ENCODE results near the gene ART4. TPM values are rescaled to one million over a fixed set of nuclear protein-coding genes. Genes with fewer than 3 reads are reported as not detected.

The ART4 gene
- polyA plus RNA-seq, 3 donors from 2014 or later = not detected

DNA sequence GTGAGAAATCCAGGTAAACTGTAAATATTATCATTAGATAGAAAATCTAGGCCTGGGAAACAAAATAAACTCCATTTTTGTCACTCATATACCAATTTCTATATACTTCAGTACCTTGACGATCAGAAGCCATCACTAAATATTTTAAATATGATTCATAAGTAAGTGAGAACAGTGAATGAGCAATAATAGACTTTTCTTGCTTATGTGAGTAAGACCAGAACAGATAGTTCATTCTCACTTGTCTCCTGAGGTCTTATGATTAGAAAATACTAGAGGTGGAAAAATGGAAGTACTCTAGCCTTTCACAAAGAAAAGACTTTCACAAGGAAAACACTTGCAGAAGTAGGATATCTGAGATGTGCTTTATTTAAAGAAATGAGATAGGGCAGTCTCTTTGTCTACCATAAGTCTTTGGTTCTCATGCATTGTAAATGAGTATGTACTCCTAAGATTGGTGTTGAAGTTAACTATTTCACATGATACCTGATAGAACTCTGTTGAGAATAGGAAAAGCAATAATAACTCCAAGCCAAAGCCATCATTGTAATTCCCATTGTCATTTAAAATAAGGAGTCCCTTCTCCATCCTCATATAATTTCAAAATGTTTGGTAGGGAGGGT lies 19.2 kb downstream of the ART4 start:
- no peak for DNase-seq
- H3K27ac Mint-ChIP-seq = no peak overlapping the region
- H3K27me3 Mint-ChIP-seq (ENCODE audit: low read depth in 3 of 3) = peaks cover 0 to 6% (median 3%) of the 10 kb centered on the region in 3 donors
- no peaks in the 10 kb centered on the region for H3K9me3 Mint-ChIP-seq
- no peaks in the 10 kb centered on the region for H3K36me3 Mint-ChIP-seq
- H3K4me3 Mint-ChIP-seq = no peak overlapping the region
- no peaks in the 10 kb centered on the region for H3K4me1 Mint-ChIP-seq

- peaks cover 0 to 6% (median 2%) of the 10 kb centered on the region in 3 donors for H3K27me3 Mint-ChIP-seq (ENCODE audit: low read depth in 3 of 3)
- peaks cover 0 to 3% (median 0%) of the 10 kb centered on the region in 3 donors for H3K36me3 Mint-ChIP-seq
- no peak within 1 kb of the TSS for H3K27ac Mint-ChIP-seq
- DNase-seq = no peak
- no peak within 1 kb of the TSS for H3K4me3 Mint-ChIP-seq
- H3K4me1 Mint-ChIP-seq = no peaks in the 10 kb centered on the region
- H3K9me3 Mint-ChIP-seq = no peaks in the 10 kb centered on the region
Measured at GRCh38 chr12:14814014-14814413, 29.3 kb downstream of the ART4 start, which contains the start of gene SMCO3. TSS of gene SMCO3 (minus strand) at chr12:14814182. CDS start at chr12:14806680, 7,502 bp downstream.

DNA sequence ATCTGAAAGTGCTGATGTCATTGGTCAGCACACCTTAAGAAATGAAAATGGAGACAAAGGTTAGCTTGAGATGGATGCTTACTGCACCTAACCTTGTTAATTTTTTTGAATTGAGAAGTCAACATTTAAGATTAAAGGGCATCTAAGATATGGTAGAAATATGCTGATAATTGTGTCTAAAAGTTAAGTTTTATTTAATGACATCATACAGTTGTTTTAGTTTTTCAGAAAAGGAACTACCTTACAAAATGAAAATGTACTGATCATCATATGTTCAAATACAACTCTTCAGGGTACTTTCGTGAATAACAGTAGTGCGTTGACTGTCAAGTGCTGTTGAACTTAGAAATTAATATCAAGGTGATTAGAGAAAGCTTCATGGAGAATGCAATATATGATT lies 31.8 kb downstream of the ART4 start:
- Mint-ChIP-seq H3K27me3 (ENCODE audit: low read depth in 3 of 3) (no peaks in the 10 kb centered on the region), H3K4me1 (no peaks in the 10 kb centered on the region), H3K4me3 (no peak overlapping the region), H3K9me3 (no peaks in the 10 kb centered on the region), H3K27ac (no peak overlapping the region), H3K36me3 (no peaks in the 10 kb centered on the region)
- DNase-seq = no peak

DNA sequence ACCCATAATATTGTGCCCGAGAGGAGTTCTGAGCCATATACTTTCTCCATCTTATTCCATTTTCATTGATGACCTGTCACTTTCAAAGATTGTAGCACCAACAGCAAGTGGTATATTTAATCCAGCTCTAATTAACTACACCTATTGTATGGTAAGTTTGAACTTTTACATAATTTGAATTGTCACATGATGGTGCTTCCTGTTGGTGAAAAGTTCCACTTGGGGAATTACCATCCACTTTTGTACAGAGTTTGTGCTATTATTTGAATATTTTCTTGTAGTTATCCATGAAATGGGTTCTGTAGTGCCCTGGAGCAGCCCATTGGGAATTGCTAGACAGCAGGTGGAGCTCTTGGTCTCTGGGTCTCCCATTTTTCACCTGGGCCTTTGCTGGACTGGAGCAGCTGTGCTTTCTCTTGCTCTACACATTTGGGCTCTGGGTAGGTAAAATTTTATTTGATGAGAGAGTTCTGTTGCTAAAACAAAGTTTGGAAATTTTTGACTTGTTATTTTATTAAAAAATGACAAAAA lies 32.3 kb downstream of the ART4 start:
- H3K27ac Mint-ChIP-seq = no peak overlapping the region
- no peak overlapping the region for H3K4me3 Mint-ChIP-seq
- no peak for DNase-seq

GRCh38 chr12:14810167-14810952 lies 33.0 kb downstream of the ART4 start:
- Mint-ChIP-seq H3K4me3 (no peak overlapping the region), H3K36me3 (no peaks in the 10 kb centered on the region), H3K27ac (no peak overlapping the region), H3K27me3 (ENCODE audit: low read depth in 3 of 3) (no peaks in the 10 kb centered on the region), H3K9me3 (no peaks in the 10 kb centered on the region), H3K4me1 (no peaks in the 10 kb centered on the region)
- no peak for DNase-seq

More for the DNA sequence above, 32.3 kb downstream of the ART4 start:
- H3K27me3 Mint-ChIP-seq (ENCODE audit: low read depth in 3 of 3) = no peaks in the 10 kb centered on the region
- H3K36me3 Mint-ChIP-seq = no peaks in the 10 kb centered on the region
- no peaks in the 10 kb centered on the region for H3K4me1 Mint-ChIP-seq
- H3K9me3 Mint-ChIP-seq = no peaks in the 10 kb centered on the region

DNA sequence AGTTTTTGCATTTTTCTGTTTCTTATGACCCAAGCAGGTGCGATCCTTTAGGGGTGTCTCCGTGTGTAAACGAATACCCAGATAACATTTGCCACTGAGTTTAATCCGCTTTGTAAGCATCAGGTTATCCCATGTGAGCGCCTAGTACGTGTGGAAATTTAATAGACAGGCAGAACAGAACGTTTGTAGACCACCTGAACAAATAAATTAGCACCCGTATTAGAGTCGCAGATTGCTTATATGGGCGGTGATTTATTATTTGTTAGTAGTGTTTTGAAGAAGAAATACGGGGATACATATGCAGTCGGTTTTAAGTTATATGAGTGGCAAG lies 39.5 kb downstream of the ART4 start:
- Mint-ChIP-seq H3K9me3 (no peaks in the 10 kb centered on the region), H3K4me3 (no peak overlapping the region), H3K27ac (no peak overlapping the region), H3K27me3 (ENCODE audit: low read depth in 3 of 3) (peaks cover 0 to 2% (median 0%) of the 10 kb centered on the region in 3 donors), H3K4me1 (peaks cover 0 to 5% of the 10 kb centered on the region in 2 donors), H3K36me3 (peaks cover 0 to 8% (median 5%) of the 10 kb centered on the region in 3 donors)
- no peak for DNase-seq

DNA sequence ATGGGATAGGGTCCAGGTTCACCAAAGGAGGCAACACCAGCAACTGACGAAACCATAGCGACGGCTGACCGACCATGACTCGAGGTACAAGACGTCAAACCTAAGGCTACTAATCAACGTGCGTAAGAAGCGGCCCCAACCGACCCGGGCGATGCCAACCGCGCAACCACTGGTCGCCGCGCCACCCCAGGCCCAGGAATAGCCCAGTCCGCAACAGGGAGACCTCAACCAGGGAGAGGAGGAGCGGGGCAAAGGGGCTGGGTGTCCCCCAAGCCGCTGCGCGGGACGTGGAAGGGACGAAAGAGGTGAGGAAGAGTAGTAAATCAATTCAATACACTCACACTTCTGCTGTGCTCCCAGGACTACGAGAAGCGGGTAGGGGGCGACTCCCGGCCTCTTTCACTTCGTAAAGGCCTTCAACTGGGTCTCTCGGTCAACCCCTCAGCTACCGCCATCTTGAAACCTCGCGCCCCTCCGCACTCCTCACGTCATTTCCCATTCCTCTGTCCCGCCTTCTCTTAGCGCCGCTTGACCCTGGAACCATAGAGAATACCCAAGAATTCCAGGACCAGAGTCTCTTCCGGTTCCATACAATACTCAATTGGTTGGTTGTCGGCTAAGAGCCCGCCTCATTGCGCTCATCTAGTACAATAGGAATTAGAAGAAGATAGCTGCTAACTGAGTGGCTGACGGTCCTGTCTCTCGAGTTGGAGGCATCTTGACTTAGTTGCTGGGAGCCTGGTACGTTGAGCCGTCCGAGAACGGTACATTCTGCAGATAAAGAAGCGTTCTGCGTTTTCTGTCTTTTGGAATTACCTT lies 40.1 kb downstream of the ART4 start, which contains the start of the genes C12orf60 and WBP11:
C12orf60 (plus strand) TSS at position 660 of the 819 bp plus-strand sequence. CDS start 19,266 bp downstream, outside the sequence.
WBP11 (minus strand) TSS at position 468 of the 819 bp plus-strand sequence. CDS start 2,095 bp downstream, outside the sequence.
- Mint-ChIP-seq H3K27me3 (ENCODE audit: low read depth in 3 of 3) (peaks cover 0 to 2% (median 0%) of the 10 kb centered on the region in 3 donors), H3K4me1 (peaks cover 0 to 5% of the 10 kb centered on the region in 2 donors), H3K27ac (no peak within 1 kb of the TSS), H3K9me3 (no peaks in the 10 kb centered on the region), H3K4me3 (no peak within 1 kb of the TSS), H3K36me3 (peaks cover 0 to 8% (median 5%) of the 10 kb centered on the region in 3 donors)
- DNase-seq = peak; percentile 91 to 93 (median 91)

DNA sequence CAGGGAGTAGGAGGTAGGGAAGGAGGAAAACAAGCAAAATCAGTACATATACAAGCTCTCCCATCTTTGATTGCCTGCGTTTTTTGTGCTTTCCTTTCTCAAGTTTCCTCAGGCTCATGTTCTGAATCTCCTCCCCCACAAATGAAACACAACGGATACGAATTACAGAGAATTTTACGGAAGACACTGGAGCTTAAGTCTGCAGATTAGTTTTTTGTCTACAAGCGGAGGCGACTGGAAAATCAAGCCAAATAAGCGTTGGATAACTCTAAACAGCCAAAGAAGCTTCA lies 40.7 kb downstream of the ART4 start:
- Mint-ChIP-seq H3K36me3 (peaks cover 0 to 12% (median 5%) of the 10 kb centered on the region in 3 donors), H3K27me3 (ENCODE audit: low read depth in 3 of 3) (peaks cover 0 to 2% (median 0%) of the 10 kb centered on the region in 3 donors), H3K4me1 (peaks cover 0 to 5% of the 10 kb centered on the region in 2 donors), H3K9me3 (no peaks in the 10 kb centered on the region), H3K4me3 (no peak overlapping the region), H3K27ac (no peak overlapping the region)
- DNase-seq = no peak

- no peaks in the 10 kb centered on the region for H3K9me3 Mint-ChIP-seq
- DNase-seq = no peak
- H3K36me3 Mint-ChIP-seq = peaks cover 0 to 16% (median 8%) of the 10 kb centered on the region in 3 donors
- peaks cover 0 to 3% (median 0%) of the 10 kb centered on the region in 3 donors for H3K27me3 Mint-ChIP-seq (ENCODE audit: low read depth in 3 of 3)
- H3K4me1 Mint-ChIP-seq = peaks cover 0 to 5% of the 10 kb centered on the region in 2 donors
- no peak overlapping the region for H3K4me3 Mint-ChIP-seq
- H3K27ac Mint-ChIP-seq = no peak overlapping the region
Measured at GRCh38 chr12:14802247-14802646, 41.1 kb downstream of the ART4 start.

DNA sequence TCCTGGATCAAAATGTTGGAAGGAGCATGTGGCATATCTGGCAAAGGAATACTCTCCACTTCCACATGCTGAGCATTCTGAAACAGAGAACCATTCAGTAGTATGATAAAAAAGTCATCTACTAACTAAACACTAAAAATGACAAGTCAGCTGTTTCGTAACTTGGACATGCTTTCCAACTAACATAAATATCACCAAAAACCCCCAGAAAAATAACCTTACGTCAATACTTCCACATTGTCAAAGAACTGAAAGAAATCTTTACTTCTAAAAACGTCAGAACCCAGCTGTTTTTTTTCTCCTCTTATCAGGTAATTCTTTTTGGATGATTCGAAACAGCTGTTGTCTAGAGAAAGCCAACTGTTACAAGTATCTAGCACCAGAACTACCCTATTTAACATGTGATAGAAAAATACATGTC lies 48.3 kb downstream of the ART4 start:
- Mint-ChIP-seq H3K27me3 (ENCODE audit: low read depth in 3 of 3) (peaks cover 0 to 3% (median 2%) of the 10 kb centered on the region in 3 donors), H3K27ac (peak overlapping the region in 1 of 6 donors; percentile 4), H3K9me3 (no peaks in the 10 kb centered on the region), H3K4me1 (peaks cover 0 to 2% of the 10 kb centered on the region in 2 donors), H3K4me3 (no peak overlapping the region), H3K36me3 (peaks cover 22 to 58% (median 46%) of the 10 kb centered on the region in 3 donors)
- no peak for DNase-seq

DNA sequence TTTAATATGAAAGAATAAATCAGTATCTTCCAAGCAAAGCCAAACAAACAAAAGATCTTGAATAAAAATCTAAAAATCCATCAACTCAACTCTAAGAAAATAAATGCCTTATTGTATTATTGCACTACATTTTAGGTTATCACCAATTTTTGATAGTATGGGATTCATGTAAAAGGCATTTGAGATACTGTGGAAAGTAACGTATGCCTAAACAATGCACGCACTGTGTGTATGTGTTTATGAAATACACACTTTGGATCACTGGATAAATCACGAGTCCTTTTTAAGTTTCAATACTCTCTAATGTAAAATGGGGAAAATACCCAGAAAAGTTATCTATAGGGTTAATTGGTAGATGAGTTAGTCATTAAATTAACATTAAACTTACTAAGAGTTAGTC lies 57.8 kb downstream of the ART4 start:
- no peaks in the 10 kb centered on the region for H3K9me3 Mint-ChIP-seq
- H3K36me3 Mint-ChIP-seq = peaks cover 22 to 51% (median 23%) of the 10 kb centered on the region in 3 donors
- no peaks in the 10 kb centered on the region for H3K4me1 Mint-ChIP-seq
- H3K4me3 Mint-ChIP-seq = no peak overlapping the region
- no peak overlapping the region for H3K27ac Mint-ChIP-seq
- no peak for DNase-seq
- H3K27me3 Mint-ChIP-seq (ENCODE audit: low read depth in 3 of 3) = peaks cover 0 to 3% (median 0%) of the 10 kb centered on the region in 3 donors

- no peak for DNase-seq
- Mint-ChIP-seq H3K9me3 (no peaks in the 10 kb centered on the region), H3K36me3 (peaks cover 12 to 40% (median 15%) of the 10 kb centered on the region in 3 donors), H3K4me1 (no peaks in the 10 kb centered on the region), H3K27ac (peak overlapping the region in 1 of 6 donors; percentile 57), H3K27me3 (ENCODE audit: low read depth in 3 of 3) (peaks cover 0 to 3% (median 0%) of the 10 kb centered on the region in 3 donors), H3K4me3 (no peak overlapping the region)
Measured at GRCh38 chr12:14784471-14784870, 58.9 kb downstream of the ART4 start.

- Mint-ChIP-seq H3K4me1 (no peaks in the 10 kb centered on the region), H3K36me3 (peaks cover 8 to 26% (median 11%) of the 10 kb centered on the region in 3 donors), H3K27me3 (ENCODE audit: low read depth in 3 of 3) (peaks cover 0 to 3% (median 3%) of the 10 kb centered on the region in 3 donors), H3K4me3 (no peak overlapping the region), H3K9me3 (no peaks in the 10 kb centered on the region), H3K27ac (no peak overlapping the region)
- no peak for DNase-seq
Measured at GRCh38 chr12:14782756-14783155, 60.6 kb downstream of the ART4 start.

Data from immature natural killer cell (primary cell).